ENCODE data around the gene DNAJB2.

GRCh38 chr2:219273937-219274336 lies 5.2 kb upstream of the DNAJB2 start:
- no peak for TF ChIP-seq CTCF (IDR thresholded peaks at IDR 0.05; ENCODE audit: low read depth, low read length, missing input control)
- TF ChIP-seq SP1 (IDR thresholded peaks at IDR 0.05): no peak
- no peak for TF ChIP-seq RAD21 (IDR thresholded peaks at IDR 0.05)
- no peak for TF ChIP-seq ZBTB33 (IDR thresholded peaks at IDR 0.05)
- no peak for TF ChIP-seq NR2F2 (IDR thresholded peaks at IDR 0.05)
- TF ChIP-seq REST (IDR thresholded peaks at IDR 0.05): no peak
